BE2C (cell line): Measurements from ENCODE around the gene CSF2.

Source experiments
- DNase-seq: peaks from one replicate; pipeline ENCODE4 v3.0.0-alpha.2; 2020
- H3K27me3 ChIP-seq: fragments of 250-450 bp; sonication (Bioruptor Pico); 2 replicates; pipeline ENCODE4 v1.5.1; 2020; ENCODE audit warnings: mild to moderate bottlenecking
- H3K36me3 ChIP-seq: fragments of 250-450 bp; sonication (Bioruptor Pico); 2 replicates; pipeline ENCODE4 v1.5.1; 2020; ENCODE audit warnings: mild to moderate bottlenecking
- H3K4me1 ChIP-seq: fragments of 250-450 bp; sonication (Bioruptor Pico); 2 replicates; pipeline ENCODE4 v1.5.1; 2020
- H3K4me3 ChIP-seq: 2 replicates; pipeline ENCODE4 v1.5.1; 2011; ENCODE audit warnings: low read depth, low read length
- H3K9me3 ChIP-seq: fragments of 250-450 bp; sonication (Bioruptor Pico); 2 replicates; pipeline ENCODE4 v1.5.1; 2020
- CTCF ChIP-seq: IDR thresholded peaks from 2 replicates; pipeline ENCODE4 v1.5.1; 2012; ENCODE audit warnings: mild to moderate bottlenecking, low read depth, low read length

CSF2 gene

DNA sequence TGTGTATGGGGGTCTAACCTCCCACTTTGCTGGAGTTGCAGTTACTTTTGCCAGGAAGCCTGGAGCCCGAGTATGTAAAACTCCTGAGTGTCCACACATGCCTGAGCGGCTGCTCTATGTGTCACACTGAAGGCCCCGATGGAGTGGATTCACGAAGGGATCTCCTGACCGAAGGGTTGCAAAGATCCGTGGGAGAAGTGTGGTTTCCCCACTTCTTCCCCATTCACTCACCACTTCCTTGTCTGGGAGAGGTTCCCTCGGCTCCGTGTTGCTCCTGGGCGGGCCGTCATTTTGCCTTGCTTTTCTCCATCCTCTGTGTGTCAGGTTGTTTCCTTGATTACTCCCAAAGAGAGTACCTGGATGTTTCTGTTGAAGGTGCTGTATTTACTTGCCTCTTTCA lies 29.4 kb upstream of the CSF2 start:
- Histone ChIP-seq H3K4me1 (no peaks in the 10 kb centered on the region), H3K36me3 (no peaks in the 10 kb centered on the region), H3K9me3 (no peaks in the 10 kb centered on the region), H3K4me3 (no peak overlapping the region), H3K27me3 (peaks cover 12% of the 10 kb centered on the region; the same call in 1 of the 2 replicates)
- no peak for DNase-seq
- no peak for TF ChIP-seq CTCF

- TF ChIP-seq CTCF = no peak
- Histone ChIP-seq H3K36me3 (no peaks in the 10 kb centered on the region), H3K4me3 (no peak overlapping the region), H3K4me1 (no peaks in the 10 kb centered on the region), H3K27me3 (no peaks in the 10 kb centered on the region), H3K9me3 (no peaks in the 10 kb centered on the region)
- no peak for DNase-seq
These were observed 26.7 kb upstream of the CSF2 start for GRCh38 chr5:132046880-132047299.

DNA sequence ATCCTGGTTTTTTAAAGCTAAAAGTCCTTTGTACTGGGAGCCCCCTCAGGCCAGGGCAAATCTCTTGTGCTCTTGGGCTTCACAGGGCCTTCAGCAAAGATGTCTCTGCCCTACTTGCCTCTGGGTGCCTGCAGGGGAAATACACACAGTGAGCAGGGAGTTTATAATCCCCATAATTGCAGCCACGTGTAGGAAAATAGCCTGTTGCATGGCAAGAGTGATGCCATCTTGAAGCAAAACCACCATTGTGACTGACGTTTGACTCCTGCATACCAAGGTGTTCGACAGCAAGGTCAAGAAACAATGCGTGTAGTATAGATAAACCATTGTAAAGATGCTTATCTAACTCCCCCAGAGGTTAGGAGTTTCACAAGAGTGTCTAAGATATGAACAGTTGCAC lies 24.5 kb upstream of the CSF2 start:
- no peaks in the 10 kb centered on the region for H3K9me3 ChIP-seq
- no peak overlapping the region for H3K4me3 ChIP-seq
- H3K36me3 ChIP-seq = no peaks in the 10 kb centered on the region
- no peaks in the 10 kb centered on the region for H3K4me1 ChIP-seq
- no peak for TF ChIP-seq CTCF
- no peak for DNase-seq
- H3K27me3 ChIP-seq = no peaks in the 10 kb centered on the region

DNA sequence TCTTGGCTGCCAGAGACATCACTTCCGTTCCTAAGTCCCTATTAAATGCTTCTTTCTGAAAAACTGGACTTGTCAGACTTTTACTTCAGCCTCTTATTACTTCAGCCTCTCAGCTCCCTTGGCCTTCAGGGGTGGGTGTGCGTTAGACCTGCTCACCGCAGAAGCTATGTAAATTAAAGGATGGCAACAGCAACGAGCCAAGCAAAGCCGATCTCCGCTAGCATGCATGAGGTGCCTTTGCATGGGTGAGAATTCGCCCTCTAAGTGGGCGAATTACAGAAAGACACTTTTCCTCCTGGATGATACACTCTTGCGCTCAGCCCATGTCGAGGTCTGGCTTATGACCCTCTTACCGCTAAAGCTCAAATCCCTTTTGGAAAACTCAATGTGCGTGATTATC lies 24.0 kb upstream of the CSF2 start:
- H3K36me3 ChIP-seq = no peaks in the 10 kb centered on the region
- DNase-seq = no peak
- no peaks in the 10 kb centered on the region for H3K9me3 ChIP-seq
- no peaks in the 10 kb centered on the region for H3K27me3 ChIP-seq
- no peaks in the 10 kb centered on the region for H3K4me1 ChIP-seq
- TF ChIP-seq CTCF = no peak
- H3K4me3 ChIP-seq = no peak overlapping the region

GRCh38 chr5:132050136-132050535 lies 23.5 kb upstream of the CSF2 start:
- TF ChIP-seq CTCF = no peak
- Histone ChIP-seq H3K4me1 (no peaks in the 10 kb centered on the region), H3K27me3 (no peaks in the 10 kb centered on the region), H3K4me3 (no peak overlapping the region), H3K36me3 (no peaks in the 10 kb centered on the region), H3K9me3 (no peaks in the 10 kb centered on the region)
- no peak for DNase-seq

DNA sequence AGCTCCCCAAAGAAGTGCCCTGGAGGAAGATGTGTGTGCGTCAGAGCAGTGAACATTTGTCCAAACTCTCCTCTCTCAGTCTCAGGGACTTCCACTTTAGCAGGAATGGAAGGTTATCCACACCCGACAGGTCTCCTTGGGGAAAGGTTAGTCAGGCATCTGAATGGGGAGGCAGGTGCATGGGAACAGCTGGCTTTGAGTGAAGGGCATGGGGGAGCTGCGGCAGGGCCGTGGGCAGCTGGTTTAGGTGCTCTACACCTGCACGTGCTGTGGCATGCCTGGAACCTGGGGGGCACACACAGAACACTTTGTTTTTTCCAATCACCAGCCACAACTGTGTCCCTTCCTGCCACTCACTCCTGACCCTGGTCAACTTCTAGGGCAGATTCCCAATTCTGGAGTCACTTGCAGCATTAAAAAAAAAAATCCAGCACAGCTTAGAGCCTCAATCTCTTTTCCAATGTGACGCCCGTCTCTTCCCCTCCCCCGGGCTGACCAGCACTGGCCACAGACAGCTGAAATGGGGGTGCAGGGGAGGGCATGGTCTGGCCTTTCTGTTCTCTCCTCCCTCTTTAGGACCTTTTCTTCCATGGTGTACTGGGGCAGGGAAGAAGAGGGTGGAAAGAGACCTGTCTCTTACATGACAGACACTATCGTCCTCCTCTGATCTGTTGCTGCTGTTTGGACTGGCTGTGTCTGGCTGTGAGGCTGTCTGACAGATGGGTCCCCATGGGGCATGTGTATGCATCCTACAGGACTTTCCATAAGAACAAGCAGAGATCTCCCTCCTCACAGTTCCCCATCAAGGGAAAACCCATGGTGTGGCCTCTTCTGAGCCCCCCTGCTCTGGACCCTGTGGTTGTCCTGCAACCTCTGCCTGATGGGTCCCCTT lies 22.7 kb upstream of the CSF2 start:
- H3K4me3 ChIP-seq = no peak overlapping the region

More for the DNA sequence above, 22.7 kb upstream of the CSF2 start:
- no peaks in the 10 kb centered on the region for H3K27me3 ChIP-seq
- no peaks in the 10 kb centered on the region for H3K36me3 ChIP-seq
- TF ChIP-seq CTCF = no peak
- no peak for DNase-seq
- no peaks in the 10 kb centered on the region for H3K9me3 ChIP-seq
- no peaks in the 10 kb centered on the region for H3K4me1 ChIP-seq
